ENCODE results near the gene TP53INP2.
"Not testable (repeated sequence)": the region's sequence is repeated elsewhere in the genome, so short reads cannot be mapped to it uniquely, and the experiment has no call there.

Gene TP53INP2

DNA sequence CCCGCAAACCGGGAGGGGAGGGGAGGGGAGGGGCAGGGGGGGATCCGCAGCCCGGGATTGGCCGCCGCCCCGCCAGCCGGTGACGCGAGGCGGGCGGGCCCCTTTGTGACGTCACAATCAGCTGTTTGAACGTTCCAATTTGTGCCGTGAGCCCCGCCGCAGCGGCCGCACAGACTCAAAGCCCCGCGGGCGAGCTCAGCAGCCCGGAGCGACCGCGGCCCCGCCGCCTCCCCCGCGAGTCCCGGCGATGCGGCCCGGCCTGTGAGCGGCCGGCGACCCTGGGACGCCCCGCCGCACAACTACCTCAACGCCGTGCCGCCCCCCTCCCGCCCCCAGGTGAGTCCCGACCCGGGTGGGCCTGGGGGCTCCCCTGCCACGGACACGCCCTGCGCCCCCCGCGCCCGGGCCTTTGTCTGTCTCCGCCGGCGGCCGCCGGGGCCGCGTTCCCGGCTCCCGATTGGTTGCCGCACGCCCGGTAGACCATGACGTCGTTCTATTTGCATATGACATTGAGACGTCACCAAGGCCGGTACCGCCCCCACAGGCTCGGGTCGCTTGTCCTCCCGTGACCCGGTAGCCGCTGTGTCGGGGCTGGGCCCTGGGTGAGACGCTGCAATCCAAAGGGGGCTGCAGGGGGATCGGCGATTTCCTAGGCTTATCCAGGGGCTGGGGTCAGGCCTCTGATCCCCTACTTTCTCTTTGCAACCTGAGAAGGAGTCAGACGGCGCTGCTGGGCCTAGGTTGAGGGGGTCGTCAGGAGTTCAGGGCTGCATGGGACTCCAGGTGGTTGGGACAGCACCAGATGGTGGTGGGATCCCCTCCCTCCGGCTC, at the start of gene TP53INP2:
Gene TP53INP2, plus strand, starts transcription at position 168 of the 831 bp plus-strand sequence. CDS start 4,396 bp downstream, outside the sequence.
- peak; percentile 53 to 82 for DNase-seq

GRCh38 chr20:34658654-34659053, 45.5 kb upstream of the TP53INP2 start:
- DNase-seq: not testable (repeated sequence)

DNA sequence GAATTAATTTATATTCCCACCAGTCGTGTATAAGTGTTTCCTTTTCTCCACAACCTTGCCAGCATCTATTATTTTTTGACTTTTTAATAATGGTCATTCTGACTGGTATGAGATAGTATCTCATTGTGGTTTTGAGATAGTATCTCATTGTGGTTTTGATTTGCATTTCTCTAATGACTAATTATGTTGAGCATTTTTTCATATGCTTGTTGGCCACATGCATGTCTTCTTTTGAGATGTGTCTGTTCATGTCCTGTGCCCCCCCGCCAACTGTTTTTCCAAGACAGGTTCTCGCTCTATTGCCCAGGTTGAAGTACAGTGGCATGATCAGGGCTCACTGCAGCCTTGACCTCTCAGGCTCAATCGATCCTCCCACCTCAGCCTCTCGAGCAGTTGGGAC, 42.3 kb upstream of the TP53INP2 start:
- DNase-seq: not testable (repeated sequence)

DNA sequence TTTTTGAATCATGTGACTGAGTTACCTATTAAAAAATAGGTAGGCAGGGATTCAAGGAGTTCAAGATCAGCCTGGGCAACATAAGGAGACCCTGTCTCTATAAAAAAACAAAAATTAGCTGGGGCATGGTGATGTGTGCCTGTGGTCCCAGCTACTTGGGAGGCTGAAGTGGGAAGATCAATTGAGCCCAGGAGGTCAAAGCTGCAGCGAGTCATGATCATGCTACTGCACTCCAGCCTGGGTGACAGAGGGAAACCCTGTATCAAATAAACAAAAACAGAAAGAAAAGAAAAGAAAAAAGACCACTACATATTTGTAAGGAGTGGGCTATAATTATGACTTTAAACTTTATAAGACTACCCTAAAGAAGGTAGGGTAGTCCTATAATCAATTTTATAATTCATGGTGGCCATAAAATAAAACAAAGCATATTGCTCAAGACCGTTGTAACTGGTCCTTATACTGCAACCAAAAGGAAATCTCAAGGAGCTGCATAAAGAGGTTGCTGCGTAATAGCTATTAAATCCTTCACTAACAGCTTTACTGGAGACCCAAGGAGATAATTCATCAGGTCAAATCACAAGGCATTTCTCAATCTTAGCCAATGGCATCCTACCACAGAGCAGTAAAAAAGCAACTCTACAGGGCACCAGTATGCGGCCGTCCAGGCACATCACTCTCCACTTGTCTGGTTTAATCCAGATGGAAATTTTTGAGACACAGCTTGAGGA, 40.8 kb upstream of the TP53INP2 start:
- DNase-seq: no peak

GRCh38 chr20:34664751-34665150, 39.4 kb upstream of the TP53INP2 start:
- not testable (repeated sequence) for DNase-seq

DNA sequence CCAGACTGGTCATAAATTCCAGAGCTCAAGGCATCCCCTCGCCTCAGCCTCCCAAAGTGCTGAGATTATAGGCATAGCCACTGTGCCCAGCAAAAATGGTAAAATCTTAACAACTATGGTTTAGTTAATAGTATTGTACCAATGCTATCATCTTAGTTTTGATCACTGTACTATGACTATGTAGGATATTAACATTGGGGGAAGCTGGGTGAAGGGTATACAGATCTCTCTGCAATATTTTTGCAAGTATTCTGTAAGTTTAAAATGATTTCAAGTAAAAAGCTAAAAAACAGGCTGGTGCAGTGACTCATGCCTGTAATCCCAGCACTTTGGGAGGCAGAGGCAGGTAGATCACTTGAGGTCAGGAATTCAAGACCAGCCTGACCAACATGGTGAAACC, 35.0 kb upstream of the TP53INP2 start:
- DNase-seq: no peak

- no peak for DNase-seq
Measured at GRCh38 chr20:34673412-34673811, 30.7 kb upstream of the TP53INP2 start.

DNA sequence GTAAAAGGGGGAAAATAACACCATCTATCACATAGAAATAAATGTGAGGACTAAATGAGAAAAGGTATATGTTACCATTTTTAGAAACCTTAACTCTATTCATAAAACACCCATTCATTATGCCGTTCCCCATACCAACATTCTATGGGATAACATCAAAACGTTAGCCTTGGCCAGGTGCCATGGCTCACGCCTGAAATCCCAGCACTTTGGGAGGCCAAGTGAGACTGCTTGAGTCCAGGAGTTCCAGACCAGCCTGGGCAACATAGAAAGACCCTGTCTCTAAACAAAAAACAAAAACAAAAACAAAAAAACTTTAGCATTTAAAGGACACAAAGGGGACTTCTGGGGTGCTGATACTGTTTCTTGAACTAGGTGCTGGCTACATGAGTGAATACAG, 28.6 kb upstream of the TP53INP2 start:
- no peak for DNase-seq

GRCh38 chr20:34675993-34676641, 28.0 kb upstream of the TP53INP2 start:
- no peak for DNase-seq

DNA sequence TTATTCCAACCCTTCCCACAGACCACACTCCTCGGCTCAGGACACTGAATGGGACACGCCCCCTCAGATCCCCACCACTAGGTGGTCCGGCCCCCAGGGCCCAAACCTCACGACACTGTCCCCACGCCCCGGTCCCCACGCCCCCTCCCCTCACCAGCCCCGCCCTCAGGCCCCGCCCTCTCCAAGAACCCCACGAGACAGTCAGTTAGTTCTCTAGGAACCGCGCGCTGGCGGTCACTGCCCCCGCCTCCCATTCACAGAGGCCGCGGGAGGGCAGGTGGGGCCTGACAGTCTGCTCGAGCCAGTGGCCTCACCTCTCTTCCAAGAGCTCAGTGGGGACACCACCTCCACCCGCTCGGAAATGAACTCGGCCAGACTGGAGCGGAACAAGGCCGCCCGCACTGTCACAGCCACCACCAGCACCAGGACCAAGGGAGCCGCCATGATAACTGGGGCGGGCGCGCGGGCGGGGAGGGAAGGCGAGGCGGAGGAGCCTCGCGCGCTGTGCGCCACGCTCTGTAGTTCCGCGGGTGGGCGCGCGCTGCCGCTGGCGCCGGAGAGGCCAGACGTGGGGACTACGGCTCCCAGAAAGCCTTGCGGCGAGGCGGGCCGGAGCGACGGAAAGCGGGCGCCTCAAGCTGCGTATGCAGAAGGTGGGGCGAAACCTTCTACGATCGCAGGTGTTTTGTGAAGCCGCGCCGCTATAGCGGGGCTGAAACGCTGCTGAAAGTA, 27.3 kb upstream of the TP53INP2 start, which contains the start of gene PIGU:
Gene PIGU, minus strand, starts transcription at position 451 of the 732 bp plus-strand sequence. Its CDS starts 7 bp downstream, at position 444.
- peak; percentile 77 to 90 for DNase-seq

DNA sequence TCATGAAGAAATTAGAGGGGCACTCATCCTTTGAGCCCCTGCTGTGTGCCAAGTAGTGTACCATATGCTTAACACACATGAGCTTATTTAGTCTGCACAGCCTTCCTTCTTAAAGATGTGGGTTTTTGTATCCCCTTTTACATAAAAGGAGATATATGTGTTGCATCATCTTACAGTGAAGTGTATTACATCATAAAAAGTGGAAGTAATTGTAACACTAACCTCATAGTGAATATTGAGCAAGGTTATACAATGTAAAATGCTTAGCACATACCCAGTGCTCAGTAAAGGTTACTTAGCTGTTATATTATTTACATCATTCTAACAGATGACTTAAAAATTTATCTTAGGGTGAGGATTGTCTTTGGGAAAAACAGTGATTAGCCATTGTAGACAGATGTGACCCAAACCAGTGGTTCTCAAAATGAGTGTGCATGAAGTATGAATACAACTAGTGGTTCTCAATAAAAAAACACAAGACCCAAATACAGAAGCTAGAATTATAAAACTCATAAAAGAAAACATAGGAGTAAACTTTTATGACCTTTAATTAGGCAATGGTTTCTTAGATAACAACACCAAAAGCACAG, 23.5 kb upstream of the TP53INP2 start:
- DNase-seq: no peak

DNA sequence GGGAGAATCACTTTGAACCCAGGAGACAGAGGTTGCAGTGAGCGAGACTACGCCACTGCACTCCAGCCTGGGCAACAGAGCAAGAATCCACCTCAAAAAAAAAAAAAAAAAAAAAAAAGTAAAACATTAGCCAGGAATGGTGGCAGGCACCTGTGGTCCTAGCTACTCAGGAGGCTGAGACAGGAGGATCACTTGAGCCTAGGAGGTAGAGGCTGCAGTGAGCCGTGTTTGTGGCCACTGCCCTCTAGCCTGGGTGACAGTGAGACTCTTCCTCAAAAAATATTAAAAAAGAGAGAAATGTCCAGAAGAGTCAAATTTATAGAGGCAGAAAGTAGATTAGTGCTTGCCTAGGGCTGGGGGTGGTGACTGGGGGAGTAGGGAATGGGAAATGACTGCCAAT, 20.5 kb upstream of the TP53INP2 start:
- no peak for DNase-seq

DNA sequence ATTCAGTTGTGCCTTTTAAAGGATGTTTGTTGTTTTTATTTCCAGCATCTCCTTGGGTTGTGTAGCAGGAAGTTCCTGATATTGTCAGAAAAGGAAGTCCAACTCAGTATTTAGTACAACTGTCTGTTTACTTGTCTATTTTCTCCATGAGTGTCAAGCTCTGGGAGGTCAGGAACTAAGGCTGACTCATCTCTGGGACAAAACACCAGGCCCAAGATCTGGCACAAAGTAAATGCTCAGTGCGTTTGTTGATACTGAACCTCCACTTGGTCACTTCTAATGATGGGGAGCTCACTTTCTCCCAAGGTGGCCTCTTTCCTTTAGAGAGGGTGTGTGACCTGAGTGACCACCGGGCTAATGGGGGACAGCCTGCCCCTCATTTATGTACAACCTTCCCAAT, 14.7 kb upstream of the TP53INP2 start:
- DNase-seq: no peak

GRCh38 chr20:34691838-34692237, 12.3 kb upstream of the TP53INP2 start:
- no peak for DNase-seq

DNA sequence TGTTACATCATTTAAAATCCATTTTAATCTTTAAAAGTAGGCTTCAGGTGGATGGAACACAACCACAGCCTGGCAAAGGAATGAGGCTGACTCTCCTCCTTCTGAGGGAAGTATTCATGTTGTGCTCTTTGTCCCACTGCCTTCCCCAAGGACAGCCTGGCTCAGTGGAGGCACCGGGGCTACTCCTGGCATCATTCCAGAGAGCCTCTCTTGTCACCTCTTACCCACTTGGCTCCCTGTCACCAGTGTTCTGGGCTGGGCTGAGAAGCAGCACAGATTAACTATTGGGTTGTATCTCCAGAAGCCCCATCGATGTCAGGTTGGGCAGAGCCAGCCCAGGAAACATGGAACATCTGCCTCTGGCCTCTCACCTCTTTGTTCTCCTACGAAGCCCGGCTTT, 10.7 kb upstream of the TP53INP2 start:
- DNase-seq: no peak

DNA sequence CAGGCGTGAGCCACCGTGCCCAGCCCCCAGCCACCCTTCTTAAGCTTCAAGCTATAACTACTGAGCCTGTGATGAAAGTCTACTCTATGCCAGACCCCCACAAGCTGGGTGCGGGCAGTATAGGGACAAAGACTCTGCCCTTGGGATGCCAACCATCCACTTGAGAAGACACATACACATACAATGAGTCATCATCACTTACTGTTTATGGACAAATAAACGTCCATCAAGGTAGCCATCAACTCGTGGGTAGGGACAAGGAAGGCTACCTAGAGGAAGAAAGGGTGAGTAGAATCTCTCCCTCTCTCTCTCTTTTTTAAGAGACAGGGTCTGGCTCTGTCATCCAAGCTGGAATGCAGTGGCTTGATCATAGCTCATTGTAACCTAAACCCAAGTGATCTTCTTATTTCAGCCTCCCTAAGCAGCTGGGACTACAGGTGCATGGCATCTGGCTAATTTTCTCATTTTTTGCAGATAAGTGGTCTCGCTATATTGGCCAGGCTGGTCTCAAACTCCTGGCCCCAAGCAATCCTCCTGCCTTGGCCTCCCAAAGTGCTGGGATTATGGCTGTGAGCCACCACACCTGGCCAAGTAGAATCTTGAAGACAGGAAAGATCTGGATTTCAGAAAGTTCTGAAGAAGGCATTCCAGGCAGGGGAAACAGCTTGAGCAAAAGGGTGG, 2.6 kb upstream of the TP53INP2 start:
- DNase-seq: no peak

DNA sequence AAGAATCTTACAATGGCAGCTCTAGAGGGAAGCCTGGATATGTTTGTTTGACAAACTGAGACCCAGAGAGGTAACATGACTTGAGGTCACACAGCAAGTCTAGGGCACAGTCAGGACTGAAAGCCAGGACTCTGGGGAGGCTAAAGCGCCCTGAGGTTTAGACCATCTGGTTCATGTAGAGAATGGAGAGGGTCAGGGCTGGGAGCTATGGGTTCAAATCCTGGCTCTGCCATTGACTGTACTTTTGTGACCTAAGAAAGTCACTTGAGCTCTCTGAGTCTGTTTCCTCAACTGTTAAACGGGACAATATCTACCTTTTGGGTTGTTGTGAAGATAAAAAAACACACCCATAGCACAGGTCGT, 1.1 kb upstream of the TP53INP2 start:
- no peak for DNase-seq

GRCh38 chr20:34703424-34704176, 544 bp upstream of the TP53INP2 start:
- DNase-seq: no peak

DNA sequence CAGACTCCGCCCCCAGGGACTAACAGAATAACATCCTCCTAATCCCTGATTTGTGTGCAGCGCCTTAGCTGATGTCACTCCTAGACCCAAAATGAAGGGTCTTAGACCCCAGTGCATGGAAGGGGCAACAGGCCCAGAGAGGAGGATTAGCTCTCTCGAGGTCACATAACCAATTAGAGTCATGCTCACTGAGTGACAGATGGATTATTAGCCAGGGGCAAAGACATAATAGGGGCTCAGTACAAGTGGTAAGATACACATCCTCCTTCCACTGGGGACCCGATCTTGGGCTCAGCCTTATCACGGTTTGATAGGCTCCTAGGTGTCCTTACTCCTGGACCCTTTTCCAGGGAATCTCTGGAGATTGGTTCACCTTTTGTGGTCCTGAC, 858 bp downstream of the TP53INP2 start:
- DNase-seq: no peak

- no peak for DNase-seq
Measured at GRCh38 chr20:34705397-34706301, 1.5 kb downstream of the TP53INP2 start.
